Inferior parietal cortex (tissue), 1 donor: Measurements from ENCODE around the gene FAM234A.
"Not testable (repeated sequence)": the region's sequence is repeated elsewhere in the genome, so short reads cannot be mapped to it uniquely, and the experiment has no call there.

Experiments used
- DNase-seq: peaks from one replicate; pipeline ENCODE4 v3.0.0-alpha.2; 2016; ENCODE audit errors: extremely low spot score

Gene FAM234A

DNA sequence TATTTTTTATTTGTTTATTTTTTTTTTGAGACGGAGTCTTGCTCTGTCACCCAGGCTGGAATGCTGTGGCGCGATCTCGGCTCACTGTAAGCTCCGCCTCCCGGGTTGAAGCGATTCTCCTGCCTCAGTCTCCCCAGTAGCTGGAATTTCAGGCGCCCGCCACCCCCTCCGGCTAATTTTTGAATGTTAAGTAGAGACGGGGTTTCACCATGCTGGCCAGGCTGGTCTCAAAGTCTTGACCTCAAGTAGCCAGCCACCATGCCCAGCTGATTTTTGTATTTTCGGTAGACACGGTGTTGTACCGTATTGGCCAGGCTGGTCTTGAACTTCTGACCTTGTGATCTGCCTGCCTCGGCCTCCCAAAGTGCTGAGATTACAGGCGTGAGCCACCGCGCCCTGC is 4.3 kb upstream of the FAM234A start:
- not testable (repeated sequence) for DNase-seq

GRCh38 chr16:230949-231348 is 3.7 kb upstream of the FAM234A start:
- no peak for DNase-seq

DNA sequence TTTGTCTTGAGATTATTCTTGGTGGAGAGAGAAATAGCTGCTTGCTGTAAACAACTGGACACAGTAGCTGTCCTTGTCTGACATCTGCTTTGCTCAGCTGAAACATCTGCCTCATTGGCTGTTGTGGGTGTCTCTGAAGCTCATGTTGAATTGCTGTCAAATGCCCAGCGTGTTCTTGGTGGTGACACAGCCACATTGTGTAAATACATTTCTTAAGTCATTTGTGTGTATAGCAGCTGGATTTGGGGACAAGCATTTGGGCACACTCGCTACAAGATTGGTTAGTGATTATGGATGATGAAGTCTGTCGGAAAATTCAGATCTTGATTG is 5.3 kb downstream of the FAM234A start:
- DNase-seq = peak; percentile 33

DNA sequence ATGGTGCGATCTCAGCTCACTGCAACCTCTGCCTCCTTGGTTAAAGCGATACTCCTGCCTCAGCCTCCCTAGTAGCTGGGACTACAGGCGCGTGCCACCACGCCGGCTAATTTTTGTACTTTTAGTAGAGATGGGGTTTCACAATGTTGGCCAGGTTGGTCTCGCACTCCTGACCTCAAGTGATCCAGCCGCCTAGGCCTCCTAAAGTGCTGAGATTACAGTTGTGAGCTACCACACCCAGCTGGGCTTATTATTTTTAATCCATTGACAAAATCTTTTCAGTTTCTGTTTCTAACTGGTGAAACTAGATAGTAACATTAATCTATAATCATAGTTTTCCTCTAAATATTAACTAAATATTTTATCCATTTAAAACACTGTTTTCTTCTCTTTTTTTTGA is 5.9 kb downstream of the FAM234A start:
- no peak for DNase-seq

DNA sequence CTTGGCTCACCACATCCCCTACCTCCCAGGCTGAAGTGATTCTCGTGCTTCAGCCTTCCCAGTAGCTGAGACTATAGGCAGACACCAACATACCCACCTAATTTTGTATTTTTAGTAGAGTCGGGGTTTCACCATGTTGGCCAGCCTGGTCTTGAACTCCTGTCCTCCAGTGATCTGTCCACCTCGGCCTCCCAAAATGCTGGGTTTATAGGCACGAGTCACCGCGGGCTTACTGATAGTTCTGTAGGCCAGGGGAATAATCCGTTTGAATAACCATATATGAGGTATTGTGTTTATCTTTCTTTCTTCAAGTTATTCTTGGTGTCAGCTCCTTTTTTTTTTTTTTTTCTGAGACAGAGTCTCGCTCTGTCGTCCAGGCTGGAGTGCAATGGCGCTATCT is 7.7 kb downstream of the FAM234A start:
- no peak for DNase-seq

GRCh38 chr16:243348-243747 is 8.7 kb downstream of the FAM234A start:
- DNase-seq = no peak

DNA sequence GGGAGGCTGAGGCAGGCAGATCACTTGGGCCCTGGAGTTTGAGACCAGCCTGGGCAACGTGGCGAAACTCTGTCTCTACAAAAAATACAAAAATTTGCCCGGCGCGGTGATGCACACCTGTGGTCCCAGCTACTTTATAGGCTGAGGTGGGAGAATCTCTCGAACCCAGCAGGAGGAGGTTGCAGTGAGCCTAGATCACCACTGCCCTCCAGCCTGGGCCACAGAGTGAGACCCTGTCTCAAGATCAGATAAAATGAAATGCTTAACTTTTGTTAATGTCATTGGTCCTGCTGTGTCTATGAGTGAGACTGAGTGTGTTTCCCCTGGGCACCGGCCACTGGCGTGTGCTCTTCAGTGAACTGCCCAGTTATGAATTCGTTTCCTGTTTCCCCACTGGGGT is 10.5 kb downstream of the FAM234A start:
- DNase-seq = no peak

GRCh38 chr16:247027-247426 is 12.4 kb downstream of the FAM234A start:
- no peak for DNase-seq

DNA sequence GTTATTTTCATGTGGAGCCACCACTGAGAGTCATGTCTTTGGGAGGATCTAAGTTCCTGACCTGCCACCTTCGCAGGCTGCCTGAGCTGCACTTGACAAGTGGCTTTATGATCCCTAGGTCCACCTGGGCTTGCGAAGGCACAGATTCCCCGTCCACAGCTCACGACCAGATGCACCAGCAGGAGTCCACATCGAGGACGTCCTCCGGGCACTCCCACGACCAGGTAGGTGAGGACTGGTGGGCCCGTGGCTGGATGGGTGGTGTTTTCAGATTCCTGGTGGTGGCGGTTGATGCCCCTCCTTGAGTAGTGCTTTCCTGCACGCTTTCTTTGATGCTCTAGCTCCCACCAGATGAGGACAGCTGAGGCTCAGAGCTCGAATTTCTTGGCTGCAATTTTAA is 14.8 kb downstream of the FAM234A start:
- DNase-seq = no peak

- DNase-seq = no peak
Measured at GRCh38 chr16:252366-253337, 18.0 kb downstream of the FAM234A start.

- no peak for DNase-seq
Measured at GRCh38 chr16:253833-254232, 19.2 kb downstream of the FAM234A start.

DNA sequence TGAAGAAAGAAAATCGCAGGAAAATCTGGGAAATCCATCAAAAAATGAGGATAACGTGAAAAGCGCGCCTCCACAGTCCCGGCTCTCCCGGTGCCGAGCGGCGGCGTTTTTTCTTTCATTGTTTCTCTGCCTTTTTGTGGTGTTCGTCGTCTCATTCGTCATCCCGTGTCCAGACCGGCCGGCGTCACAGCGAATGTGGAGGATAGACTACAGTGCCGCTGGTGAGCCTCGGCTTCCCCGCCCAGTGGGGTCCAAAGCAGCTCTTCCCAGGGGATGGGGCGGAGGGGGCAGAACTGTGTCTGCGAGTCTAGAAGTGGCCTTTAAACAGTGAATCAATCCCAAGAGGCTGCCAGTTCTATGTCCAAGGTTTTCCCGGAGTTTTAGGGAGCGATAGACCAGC is 19.8 kb downstream of the FAM234A start:
- no peak for DNase-seq

DNA sequence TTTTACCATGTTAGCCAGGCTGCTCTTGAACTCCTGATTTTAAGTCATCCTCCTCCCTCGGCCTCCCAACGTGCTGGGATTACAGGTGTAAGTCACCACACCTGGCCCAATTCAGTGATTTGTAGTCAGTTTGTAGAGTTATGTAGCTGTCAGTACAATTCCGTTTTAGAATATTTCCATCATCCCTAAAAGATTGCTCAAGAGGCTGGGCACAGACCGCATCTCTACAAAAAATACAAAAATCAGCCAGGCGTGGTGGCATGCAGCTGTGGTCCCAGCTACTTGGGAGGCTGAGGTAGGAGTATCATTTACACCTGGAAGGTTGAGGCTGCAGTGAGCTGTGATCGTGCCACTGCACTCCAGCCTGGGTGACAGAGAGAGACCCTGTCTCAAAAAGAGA is 20.6 kb downstream of the FAM234A start:
- DNase-seq = no peak

DNA sequence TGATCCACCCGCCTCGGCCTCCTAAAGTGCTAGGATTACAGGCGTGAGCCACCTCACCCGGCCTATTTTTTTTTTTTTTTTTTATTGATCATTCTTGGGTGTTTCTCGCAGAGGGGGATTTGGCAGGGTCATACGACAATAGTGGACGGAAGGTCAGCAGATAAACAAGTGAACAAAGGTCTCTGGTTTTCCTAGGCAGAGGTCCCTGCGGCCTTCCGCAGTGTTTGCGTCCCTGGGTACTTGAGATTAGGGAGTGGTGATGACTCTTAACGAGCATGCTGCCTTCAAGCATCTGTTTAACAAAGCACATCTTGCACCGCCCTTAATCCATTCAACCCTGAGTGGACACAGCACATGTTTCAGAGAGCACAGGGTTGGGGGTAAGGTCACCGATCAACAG is 23.5 kb downstream of the FAM234A start:
- DNase-seq = not testable (repeated sequence)

DNA sequence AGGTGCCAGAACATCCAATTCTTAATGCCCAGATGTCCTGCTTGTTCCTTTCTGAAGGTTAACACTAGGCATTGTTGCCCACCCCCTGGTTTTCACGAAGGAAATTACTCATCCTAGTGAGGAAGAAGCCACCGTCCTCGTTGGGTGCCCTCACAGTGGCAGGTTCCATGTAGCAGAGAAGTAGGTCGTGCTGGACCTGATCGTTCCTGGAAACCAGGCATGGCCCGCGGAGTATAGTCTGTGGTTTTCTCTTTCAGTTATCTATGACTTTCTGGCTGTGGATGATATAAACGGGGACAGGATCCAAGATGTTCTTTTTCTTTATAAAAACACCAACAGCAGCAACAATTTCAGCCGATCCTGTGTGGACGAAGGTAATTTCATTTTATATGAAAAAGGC is 24.6 kb downstream of the FAM234A start:
- no peak for DNase-seq

- no peak for DNase-seq
Measured at GRCh38 chr16:259814-260253, 25.2 kb downstream of the FAM234A start.

- DNase-seq = no peak
Measured at GRCh38 chr16:260326-260725, 25.7 kb downstream of the FAM234A start.

GRCh38 chr16:261031-261691 is 26.5 kb downstream of the FAM234A start:
- DNase-seq = no peak

DNA sequence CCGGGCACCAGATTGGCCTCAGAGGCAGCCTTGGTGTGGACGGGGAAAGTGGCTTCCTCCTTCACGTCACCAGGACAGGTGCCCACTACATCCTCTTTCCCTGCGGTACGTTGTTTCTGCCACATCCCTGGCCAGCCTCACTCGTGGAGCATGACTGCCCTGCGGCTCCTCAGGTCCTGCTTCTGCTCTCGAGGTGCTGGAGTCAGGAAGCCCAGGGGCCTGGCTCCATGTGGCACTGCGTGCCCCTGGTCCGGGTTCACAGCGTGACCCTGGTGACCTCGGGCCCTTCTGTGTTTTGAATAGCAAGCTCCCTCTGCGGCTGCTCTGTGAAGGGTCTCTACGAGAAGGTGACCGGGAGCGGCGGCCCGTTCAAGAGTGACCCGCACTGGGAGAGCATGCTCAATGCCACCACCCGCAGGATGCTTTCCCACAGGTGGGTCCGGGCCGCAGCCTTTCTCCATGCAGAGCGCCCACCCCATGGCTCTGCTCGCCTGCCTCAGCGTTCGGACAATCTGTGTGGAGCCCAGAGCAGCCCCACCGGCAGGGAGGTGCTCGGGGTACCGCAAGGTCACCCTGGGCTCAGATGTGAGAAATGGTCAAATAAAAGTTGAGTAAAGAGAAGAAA is 27.6 kb downstream of the FAM234A start:
- DNase-seq = no peak

DNA sequence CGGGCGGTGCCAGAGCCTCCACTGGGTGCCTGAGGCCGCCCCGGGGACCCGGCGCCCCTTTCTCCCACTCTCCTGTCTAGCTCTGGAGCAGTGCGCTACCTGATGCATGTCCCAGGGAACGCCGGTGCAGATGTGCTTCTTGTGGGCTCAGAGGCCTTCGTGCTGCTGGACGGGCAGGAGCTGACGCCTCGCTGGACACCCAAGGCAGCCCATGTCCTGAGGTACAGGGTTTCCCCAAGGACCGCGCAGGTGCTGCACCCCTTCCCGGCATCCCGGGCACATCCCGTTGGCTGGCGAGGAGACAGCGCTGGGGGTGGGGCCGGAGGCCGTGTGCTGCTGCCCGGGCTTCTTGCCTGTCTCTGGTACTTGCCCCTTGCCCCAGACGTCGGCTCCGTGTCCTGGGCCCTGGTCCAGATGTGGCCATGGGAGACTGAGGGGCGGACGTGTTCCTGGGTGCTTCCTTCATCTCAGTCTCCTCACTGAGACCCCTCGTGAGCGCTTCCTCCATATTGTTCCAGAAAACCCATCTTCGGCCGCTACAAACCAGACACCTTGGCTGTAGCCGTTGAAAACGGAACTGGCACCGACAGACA is 28.7 kb downstream of the FAM234A start:
- no peak for DNase-seq

GRCh38 chr16:263944-264343 is 29.3 kb downstream of the FAM234A start:
- DNase-seq = no peak

DNA sequence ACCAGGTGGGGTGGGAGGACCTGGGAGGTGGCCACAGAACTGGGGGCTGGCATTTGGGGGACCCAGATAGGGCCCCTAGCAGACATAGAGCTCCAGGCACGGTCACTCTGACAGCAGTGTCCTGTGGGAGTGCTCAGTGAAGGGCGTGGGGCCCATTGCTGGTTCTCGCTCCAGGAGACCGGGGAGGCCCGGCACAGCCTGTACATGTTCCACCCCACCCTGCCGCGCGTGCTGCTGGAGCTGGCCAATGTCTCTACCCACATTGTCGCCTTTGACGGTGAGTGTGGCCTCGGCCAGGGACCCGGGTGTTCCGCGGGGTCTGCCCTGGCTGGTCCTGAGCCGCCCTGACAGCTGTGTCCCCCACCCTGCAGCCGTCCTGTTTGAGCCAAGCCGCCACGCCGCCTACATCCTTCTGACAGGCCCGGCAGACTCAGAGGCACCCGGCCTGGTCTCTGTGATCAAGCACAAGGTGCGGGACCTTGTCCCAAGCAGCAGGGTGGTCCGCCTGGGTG is 29.9 kb downstream of the FAM234A start:
- DNase-seq = no peak
